HG03280 (cell line): ENCODE data around the gene VRTN.
"Not testable (repeated sequence)": the region's sequence is repeated elsewhere in the genome, so short reads cannot be mapped to it uniquely, and the experiment has no call there.

Source experiments
- ATAC-seq: cut with Tn5 transposase; IDR thresholded peaks from one replicate; pipeline ENCODE4 v1.9.1; 2021; ENCODE audit warnings: mild to moderate bottlenecking, moderate library complexity; ENCODE audit not compliant: unreplicated experiment

Gene VRTN

GRCh38 chr14:74348241-74348734, at the start of gene VRTN:
TSS of gene VRTN (plus strand) at chr14:74348471. CDS start at chr14:74356784, 8,313 bp downstream.
- ATAC-seq: no peak

- ATAC-seq: no peak
Observed at GRCh38 chr14:74299061-74299545, 49.2 kb upstream of the VRTN start.

GRCh38 chr14:74301594-74302151, 46.6 kb upstream of the VRTN start:
- ATAC-seq: no peak

- peak; percentile 38 for ATAC-seq
Observed at GRCh38 chr14:74302152-74302628, 46.1 kb upstream of the VRTN start.

- peak; percentile 99 for ATAC-seq
Observed at GRCh38 chr14:74302634-74303569, 45.4 kb upstream of the VRTN start, which contains the start of gene ABCD4. TSS of gene ABCD4 (minus strand) at chr14:74302934. CDS start at chr14:74302912, 22 bp downstream.

GRCh38 chr14:74308695-74309094, 39.6 kb upstream of the VRTN start:
- ATAC-seq: no peak

GRCh38 chr14:74309125-74310022, 38.9 kb upstream of the VRTN start:
- ATAC-seq: no peak

- no peak for ATAC-seq
Observed at GRCh38 chr14:74312161-74312560, 36.1 kb upstream of the VRTN start.

- no peak for ATAC-seq
Observed at GRCh38 chr14:74313601-74314000, 34.7 kb upstream of the VRTN start.

GRCh38 chr14:74314576-74314975, 33.7 kb upstream of the VRTN start:
- ATAC-seq: no peak

GRCh38 chr14:74324931-74325361, 23.3 kb upstream of the VRTN start:
- ATAC-seq: no peak

- no peak for ATAC-seq
Observed at GRCh38 chr14:74325446-74325845, 22.8 kb upstream of the VRTN start.

- ATAC-seq: no peak
Observed at GRCh38 chr14:74326369-74327152, 21.7 kb upstream of the VRTN start.

GRCh38 chr14:74329950-74330552, 18.2 kb upstream of the VRTN start:
- ATAC-seq: not testable (repeated sequence)

- ATAC-seq: no peak
Observed at GRCh38 chr14:74333909-74334308, 14.4 kb upstream of the VRTN start.

- ATAC-seq: no peak
Observed at GRCh38 chr14:74346341-74346740, 1.9 kb upstream of the VRTN start.

GRCh38 chr14:74347097-74347794, 1.0 kb upstream of the VRTN start:
- ATAC-seq: no peak

GRCh38 chr14:74347795-74348100, 523 bp upstream of the VRTN start:
- ATAC-seq: no peak
